BE2C (cell line): ENCODE results near the gene HHLA2.
"Not testable (repeated sequence)": the region's sequence is repeated elsewhere in the genome, so short reads cannot be mapped to it uniquely, and the experiment has no call there.

ENCODE experiments used
- DNase-seq: peaks from one replicate; pipeline ENCODE4 v3.0.0-alpha.2; 2020
- H3K27me3 ChIP-seq: fragments of 250-450 bp; sonication (Bioruptor Pico); 2 replicates; pipeline ENCODE4 v1.5.1; 2020; ENCODE audit warnings: mild to moderate bottlenecking
- H3K36me3 ChIP-seq: fragments of 250-450 bp; sonication (Bioruptor Pico); 2 replicates; pipeline ENCODE4 v1.5.1; 2020; ENCODE audit warnings: mild to moderate bottlenecking
- H3K4me1 ChIP-seq: fragments of 250-450 bp; sonication (Bioruptor Pico); 2 replicates; pipeline ENCODE4 v1.5.1; 2020
- H3K4me3 ChIP-seq: 2 replicates; pipeline ENCODE4 v1.5.1; 2011; ENCODE audit warnings: low read depth, low read length
- H3K9me3 ChIP-seq: fragments of 250-450 bp; sonication (Bioruptor Pico); 2 replicates; pipeline ENCODE4 v1.5.1; 2020
- CTCF ChIP-seq: IDR thresholded peaks from 2 replicates; pipeline ENCODE4 v1.5.1; 2012; ENCODE audit warnings: mild to moderate bottlenecking, low read depth, low read length

Gene HHLA2

GRCh38 chr3:108287146-108287545, 9.2 kb upstream of the HHLA2 start:
- no peak for TF ChIP-seq CTCF
- Histone ChIP-seq H3K36me3 (no peaks in the 10 kb centered on the region), H3K27me3 (no peaks in the 10 kb centered on the region), H3K4me1 (no peaks in the 10 kb centered on the region), H3K9me3 (no peaks in the 10 kb centered on the region), H3K4me3 (no peak overlapping the region)
- DNase-seq, result no peak

GRCh38 chr3:108288193-108288592, 8.2 kb upstream of the HHLA2 start:
- not testable (repeated sequence) for H3K36me3 ChIP-seq, H3K4me3 ChIP-seq, DNase-seq, H3K27me3 ChIP-seq, H3K9me3 ChIP-seq, H3K4me1 ChIP-seq

- TF ChIP-seq CTCF, result no peak
- no peaks in the 10 kb centered on the region for H3K36me3 ChIP-seq
- H3K9me3 ChIP-seq, result no peaks in the 10 kb centered on the region
- no peaks in the 10 kb centered on the region for H3K4me1 ChIP-seq
- DNase-seq, result no peak
- no peaks in the 10 kb centered on the region for H3K27me3 ChIP-seq
- H3K4me3 ChIP-seq, result no peak overlapping the region
These were observed 7.2 kb upstream of the HHLA2 start for GRCh38 chr3:108289159-108289558.

- Histone ChIP-seq H3K4me1 (no peaks in the 10 kb centered on the region), H3K36me3 (no peaks in the 10 kb centered on the region), H3K9me3 (no peaks in the 10 kb centered on the region), H3K27me3 (no peaks in the 10 kb centered on the region), H3K4me3 (no peak overlapping the region)
- DNase-seq, result no peak
- no peak for TF ChIP-seq CTCF
These were observed 3.9 kb upstream of the HHLA2 start for GRCh38 chr3:108292450-108292849.

GRCh38 chr3:108292905-108293328, 3.4 kb upstream of the HHLA2 start:
- TF ChIP-seq CTCF, result no peak
- no peaks in the 10 kb centered on the region for H3K36me3 ChIP-seq
- no peaks in the 10 kb centered on the region for H3K4me1 ChIP-seq
- H3K27me3 ChIP-seq, result no peaks in the 10 kb centered on the region
- H3K4me3 ChIP-seq, result no peak overlapping the region
- no peaks in the 10 kb centered on the region for H3K9me3 ChIP-seq
- no peak for DNase-seq

GRCh38 chr3:108293858-108294257, 2.5 kb upstream of the HHLA2 start:
- Histone ChIP-seq H3K4me1 (no peaks in the 10 kb centered on the region), H3K27me3 (no peaks in the 10 kb centered on the region), H3K9me3 (no peaks in the 10 kb centered on the region), H3K36me3 (no peaks in the 10 kb centered on the region), H3K4me3 (no peak overlapping the region)
- no peak for DNase-seq
- TF ChIP-seq CTCF, result no peak
